HG02885 (cell line): ENCODE measurements around the gene SPINT1.

ENCODE experiments used
- ATAC-seq: cut with Tn5 transposase; IDR thresholded peaks from one replicate; pipeline ENCODE4 v1.9.1; 2021; ENCODE audit warnings: mild to moderate bottlenecking; ENCODE audit not compliant: unreplicated experiment, poor library complexity

Gene SPINT1, protein sequence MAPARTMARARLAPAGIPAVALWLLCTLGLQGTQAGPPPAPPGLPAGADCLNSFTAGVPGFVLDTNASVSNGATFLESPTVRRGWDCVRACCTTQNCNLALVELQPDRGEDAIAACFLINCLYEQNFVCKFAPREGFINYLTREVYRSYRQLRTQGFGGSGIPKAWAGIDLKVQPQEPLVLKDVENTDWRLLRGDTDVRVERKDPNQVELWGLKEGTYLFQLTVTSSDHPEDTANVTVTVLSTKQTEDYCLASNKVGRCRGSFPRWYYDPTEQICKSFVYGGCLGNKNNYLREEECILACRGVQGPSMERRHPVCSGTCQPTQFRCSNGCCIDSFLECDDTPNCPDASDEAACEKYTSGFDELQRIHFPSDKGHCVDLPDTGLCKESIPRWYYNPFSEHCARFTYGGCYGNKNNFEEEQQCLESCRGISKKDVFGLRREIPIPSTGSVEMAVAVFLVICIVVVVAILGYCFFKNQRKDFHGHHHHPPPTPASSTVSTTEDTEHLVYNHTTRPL

DNA sequence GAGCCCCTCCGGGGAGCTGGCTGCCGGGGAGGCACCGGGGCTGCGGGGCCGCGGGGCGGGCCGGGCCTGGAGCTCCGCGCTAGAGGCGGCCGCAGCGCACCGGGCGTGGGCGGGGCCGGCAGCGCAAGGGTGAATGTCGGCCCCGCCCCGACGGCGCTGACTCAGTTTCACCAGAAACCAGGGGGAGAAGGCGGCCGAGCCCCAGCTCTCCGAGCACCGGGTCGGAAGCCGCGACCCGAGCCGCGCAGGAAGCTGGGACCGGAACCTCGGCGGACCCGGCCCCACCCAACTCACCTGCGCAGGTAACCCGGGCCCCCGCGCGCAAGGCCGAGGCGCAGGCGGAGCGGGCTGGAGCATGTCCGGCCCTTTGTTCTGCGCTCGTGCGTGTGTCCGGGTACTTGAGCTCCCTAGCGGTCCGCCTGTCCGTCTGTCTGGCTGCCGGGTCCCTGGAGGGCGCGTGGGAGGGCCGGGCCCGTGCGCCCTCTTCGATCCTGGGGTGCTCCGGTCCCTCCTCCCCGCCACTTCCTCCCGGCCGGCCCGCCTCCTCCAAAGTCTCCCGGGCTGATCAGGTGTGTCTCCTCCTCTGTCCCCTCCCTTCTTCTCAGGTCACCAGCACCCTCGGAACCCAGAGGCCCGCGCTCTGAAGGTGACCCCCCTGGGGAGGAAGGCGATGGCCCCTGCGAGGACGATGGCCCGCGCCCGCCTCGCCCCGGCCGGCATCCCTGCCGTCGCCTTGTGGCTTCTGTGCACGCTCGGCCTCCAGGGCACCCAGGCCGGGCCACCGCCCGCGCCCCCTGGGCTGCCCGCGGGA is at the start of gene SPINT1:
TSS of gene SPINT1 (plus strand) at position 164 of the 811 bp plus-strand sequence. CDS start at position 671, 507 bp downstream.
- no peak for ATAC-seq

DNA sequence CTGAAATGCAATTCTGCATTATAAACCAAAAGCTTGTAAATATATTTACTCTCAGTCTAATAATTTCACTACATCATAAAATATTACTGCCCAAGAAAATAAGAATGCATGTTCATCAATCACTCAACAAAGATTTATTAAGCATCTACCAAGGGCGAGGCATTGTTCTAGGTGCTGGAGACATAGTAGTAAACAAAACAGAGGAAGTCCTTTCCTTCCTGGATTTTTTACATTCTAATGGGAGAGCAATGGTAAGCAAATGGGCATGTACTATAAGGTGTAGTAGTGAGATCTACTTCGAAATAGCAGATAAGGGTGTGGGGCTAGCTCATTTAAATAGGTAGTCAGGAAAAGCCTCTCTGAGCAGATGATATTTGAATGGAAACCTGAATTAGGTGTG is 47.8 kb upstream of the SPINT1 start:
- no peak for ATAC-seq

DNA sequence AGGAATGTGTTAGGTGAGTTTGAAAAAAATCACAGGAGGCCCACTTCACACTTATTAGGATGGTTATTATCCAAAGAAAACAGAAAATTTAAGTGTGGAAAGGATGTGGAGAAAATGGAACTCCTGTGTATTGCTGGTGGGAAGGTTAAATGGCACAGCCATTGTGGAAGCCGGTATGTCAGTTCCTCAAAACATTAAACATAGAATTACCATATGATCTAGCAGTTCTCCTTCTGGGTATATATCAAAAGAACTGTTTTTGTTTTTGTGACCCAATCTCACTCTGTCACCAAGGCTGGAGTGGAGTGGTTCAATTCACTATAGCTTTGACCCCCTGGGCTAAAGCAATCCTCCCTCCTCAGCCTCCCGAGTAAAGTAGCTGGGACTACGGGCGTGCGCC is 47.3 kb upstream of the SPINT1 start:
- no peak for ATAC-seq

DNA sequence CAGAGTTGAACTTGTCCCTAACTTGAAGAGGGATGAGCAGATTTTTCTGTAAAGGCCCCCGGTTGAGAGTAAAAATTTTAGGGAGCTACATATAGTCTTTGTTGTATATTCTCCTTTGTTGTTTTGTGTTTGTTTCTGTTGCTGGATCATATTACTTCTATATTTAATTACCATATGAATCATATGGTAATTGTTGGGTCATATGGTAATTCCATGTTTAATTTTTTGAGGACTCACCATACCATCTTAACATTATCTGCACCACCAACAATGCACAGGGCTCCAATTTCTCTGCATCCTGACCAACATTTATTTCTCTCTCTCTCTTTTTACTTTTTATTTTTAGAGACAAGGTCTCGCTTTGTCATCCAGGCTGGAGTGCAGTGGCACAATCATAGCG is 44.3 kb upstream of the SPINT1 start:
- no peak for ATAC-seq

DNA sequence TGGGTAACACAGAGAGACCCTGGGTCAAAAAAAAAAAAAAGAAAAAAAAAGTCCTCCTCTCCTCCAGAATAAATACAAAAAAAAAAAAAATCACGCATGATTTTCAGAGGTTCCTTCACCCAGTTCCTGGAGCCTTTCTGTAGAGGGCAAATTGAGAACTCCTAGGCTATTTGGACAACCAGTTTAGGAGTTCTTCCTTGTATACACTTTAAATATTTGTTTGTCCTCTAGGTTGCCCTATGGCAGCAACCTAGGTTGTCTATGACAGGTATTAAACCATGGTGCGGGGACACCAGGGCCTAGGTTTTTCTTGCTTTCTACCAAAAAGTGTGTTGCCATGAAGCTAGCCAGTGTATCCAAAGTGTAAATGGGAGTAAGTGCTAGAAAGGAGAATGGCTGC is 40.8 kb upstream of the SPINT1 start:
- no peak for ATAC-seq

DNA sequence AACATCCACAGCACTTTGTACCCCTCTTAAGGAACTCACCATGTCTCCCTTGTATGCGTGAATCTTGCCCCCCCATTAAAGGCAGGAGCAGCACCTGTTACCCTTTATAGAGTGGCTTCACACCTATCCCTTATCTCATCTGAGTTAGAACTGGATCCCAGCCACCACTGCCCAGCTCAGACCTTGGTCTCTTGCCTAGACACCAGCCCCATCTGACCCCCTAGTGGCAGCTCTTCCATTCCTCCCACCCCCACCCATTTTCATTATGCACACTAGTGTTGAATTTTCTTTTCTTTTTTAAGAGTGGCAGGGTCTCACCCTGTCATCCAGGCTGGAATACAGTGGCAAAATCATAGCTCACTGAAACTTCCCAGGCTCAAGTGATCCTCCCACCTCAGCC is 40.2 kb upstream of the SPINT1 start:
- ATAC-seq: no peak

DNA sequence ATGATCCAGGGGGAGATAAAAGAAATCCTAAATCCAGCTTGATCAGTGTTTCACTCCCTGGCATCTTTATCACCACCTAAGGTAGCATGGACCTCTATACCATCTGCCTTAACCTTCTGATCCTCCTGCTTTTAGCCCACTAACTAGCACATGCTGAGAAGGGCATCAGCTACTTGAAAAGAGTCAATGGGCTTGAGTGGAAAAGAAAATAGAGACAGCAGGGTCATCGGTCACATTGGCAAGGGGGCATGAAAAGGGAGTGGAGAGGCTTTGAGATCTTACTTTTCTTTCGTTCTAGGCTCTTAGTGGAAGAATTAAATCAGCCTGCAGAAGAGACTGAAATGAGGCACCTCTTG is 37.2 kb upstream of the SPINT1 start:
- no peak for ATAC-seq

DNA sequence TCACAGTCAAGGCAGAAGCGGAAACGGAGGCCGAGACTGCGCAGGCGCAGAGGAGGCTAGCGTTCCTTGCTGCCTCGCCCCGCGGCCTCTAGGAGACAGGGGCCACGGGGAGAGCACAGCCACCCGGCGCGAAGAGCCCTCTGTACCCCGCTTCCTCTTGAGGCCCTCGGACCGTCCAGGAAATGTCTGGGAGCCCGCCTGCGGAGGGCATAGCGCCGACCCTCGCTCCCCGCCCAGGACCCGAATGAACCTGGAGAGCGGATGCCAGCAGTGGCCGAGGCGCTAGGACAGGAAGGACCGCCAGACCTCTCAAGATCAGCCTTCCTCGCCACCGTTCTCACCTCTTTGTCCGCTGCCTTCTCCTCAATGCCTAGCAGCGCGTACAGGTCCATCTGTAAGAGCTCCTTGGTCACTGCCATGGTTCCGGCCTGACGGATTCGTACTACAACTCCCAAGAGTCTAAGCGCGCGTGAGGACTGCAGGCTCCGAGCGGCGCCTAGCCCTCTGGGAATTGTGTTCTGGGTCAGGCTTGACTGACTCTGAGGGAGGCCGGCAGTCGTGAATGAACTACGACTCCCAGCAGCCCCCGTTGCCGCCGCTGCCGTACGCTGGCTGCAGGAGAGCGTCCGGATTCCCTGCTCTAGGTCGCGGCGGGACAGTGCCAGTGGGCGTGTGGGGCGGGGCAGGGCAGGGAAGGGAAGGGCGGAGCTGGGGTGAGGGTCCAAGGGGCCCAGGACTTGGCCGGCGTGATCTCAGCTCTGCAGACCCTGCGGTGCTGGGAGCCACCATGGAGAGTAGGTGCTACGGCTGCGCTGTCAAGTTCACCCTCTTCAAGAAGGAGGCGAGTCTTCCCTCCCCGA is 36.6 kb upstream of the SPINT1 start, which contains the start of the genes DNAJC17 and ZFYVE19:
TSS of gene DNAJC17 (minus strand) at position 446 of the 860 bp plus-strand sequence. CDS start at position 419, 27 bp downstream.
TSS of gene ZFYVE19 (plus strand) at position 62 of the 860 bp plus-strand sequence. CDS start at position 563, 501 bp downstream.
- ATAC-seq: peak; percentile 94

DNA sequence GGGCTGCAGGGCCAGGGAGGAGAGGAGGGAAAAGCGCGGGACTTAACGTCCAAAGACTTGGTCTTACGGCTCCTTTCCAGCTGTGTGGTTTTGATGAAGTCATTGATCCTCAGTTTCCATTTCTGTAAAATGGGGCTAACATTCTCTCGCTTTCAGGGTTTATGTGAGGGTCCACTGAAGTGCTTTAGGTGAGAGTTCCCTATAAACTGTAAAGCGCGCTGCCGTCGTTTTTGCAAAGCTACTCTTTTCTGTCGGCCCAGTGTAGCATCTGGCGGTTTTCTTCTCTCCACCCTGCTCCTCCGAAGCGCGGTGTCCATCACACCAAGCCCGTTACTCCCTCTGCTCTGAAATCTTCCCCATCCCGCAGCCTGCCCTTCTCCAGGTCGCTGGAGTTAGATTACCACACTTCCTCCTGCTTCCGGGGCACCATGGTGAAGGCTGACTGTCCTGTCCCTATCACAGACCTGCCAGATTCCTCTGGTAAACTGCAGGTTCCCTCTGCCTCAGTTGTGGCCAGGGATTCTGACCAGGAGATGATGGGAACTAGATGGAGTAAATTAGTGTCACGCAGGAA is 35.9 kb upstream of the SPINT1 start:
- ATAC-seq: no peak

DNA sequence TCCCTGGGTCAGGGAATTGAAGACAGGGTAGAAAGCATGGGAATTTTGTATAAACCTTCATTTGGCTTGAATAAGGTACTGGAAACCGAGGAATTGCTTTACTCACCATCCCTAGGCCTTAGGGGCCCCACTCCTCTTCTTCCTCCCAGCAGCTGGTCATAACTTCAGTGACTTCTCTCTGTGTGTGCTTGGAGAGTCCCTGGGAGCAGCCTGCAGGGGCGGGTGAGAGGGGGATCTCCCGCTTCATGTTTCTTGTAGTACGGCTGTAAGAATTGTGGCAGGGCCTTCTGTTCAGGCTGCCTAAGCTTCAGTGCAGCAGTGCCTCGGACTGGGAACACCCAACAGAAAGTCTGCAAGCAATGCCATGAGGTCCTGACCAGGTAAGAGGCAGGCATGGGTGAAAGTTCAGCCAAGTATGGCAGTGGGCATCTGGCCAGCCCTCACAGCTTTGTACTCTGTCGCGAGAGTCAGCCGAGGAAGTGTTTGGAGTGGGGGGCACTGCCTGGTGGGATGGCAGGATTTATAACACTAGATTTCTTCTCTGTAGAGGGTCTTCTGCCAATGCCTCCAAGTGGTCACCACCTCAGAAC is 34.9 kb upstream of the SPINT1 start:
- no peak for ATAC-seq

DNA sequence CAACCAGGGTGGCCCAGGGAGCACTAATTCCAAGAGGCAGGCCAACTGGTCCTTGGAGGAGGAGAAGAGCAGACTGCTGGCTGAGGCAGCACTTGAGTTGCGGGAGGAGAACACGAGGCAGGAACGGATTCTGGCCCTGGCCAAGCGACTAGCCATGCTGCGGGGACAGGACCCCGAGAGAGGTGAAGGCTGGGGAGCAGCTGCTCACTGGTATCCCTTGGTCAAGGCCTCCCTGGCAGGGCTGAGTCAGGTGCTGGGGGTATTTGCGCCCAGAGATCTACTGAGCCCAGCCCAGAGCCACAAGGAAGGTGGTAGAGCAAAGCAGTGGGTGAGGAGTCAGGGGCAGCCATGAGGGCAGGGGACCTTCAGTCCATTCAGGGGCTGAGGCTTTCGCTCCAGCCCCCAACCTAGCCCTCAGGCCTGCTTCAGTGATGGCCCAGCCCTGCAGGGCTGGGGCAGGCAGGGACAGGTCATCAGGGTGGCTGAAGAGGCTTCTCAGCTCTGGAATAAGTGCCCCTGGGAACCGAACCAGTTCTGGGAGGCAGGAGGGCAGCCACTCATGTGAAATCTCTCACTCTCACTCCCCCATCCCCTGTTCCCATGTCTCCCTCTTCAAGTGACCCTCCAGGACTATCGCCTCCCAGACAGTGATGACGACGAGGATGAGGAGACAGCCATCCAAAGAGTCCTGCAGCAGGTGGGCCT is 31.0 kb upstream of the SPINT1 start:
- no peak for ATAC-seq

DNA sequence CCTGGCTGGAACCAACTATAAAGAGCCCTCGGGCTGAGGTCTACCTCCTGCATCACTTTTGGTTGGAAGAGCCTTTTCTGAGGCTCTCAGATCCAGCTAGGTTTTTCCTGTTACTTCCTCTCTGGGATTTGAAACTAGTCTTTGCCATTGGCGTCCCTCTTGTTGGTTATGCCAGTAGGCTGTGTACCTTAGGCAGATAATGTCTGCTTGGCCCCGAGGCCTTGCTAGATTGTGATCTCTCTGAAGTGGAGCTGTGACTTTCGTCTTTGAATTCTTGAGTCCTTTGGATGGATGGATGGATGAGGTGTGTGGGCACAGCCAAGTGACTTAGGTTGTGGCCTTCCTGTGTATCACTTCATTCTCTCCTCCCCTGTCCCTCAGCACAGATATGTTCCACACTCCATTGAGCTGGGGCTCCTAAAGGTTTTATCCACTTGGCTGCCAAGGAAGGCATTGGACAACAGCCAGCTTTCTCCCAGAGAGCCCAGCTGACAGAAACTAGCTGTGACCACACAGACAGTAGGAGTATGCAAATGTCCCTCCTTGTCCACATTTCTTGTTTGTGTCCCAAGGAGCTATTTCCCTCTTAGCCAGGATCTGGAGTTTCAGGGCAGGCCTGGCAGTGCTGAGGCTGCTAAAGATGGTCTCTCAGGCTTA is 28.7 kb upstream of the SPINT1 start:
- no peak for ATAC-seq

DNA sequence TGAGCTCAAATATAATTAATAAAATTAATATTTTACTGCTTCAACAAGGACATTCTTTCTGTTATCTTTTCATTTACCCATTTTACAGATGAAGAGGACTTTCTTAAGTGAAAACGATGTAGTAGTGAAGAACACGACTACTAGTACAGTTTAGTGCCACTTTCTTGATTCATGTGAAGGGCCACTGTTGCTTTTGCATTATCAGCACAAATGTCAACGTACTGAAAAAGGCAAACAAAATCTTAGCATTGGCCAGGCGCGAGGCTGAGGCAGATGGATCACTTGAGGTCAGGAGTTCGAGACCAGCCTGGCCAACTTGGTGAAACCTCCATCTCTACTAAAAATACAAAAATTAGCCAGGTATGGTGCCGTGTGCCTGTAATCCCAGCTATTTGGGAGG is 24.8 kb upstream of the SPINT1 start:
- no peak for ATAC-seq

DNA sequence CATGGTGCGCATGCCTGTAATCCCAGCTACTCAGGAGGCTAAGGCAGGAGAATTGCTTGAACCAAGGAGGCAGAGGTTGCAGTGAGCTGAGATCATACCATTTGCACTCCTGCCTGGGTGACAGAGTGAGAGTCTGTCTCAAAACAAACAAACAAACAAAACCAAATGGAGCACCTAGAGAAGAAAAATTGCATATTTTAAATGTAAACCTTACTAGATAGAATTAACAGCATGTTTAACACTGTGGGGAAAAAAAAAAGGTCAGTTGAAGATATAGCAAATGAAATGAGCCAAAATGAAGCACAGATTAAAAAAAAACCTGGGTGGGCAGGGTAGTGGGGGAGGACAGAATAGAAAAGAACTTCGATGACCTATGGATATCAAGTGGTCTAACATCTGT is 22.7 kb upstream of the SPINT1 start:
- no peak for ATAC-seq

DNA sequence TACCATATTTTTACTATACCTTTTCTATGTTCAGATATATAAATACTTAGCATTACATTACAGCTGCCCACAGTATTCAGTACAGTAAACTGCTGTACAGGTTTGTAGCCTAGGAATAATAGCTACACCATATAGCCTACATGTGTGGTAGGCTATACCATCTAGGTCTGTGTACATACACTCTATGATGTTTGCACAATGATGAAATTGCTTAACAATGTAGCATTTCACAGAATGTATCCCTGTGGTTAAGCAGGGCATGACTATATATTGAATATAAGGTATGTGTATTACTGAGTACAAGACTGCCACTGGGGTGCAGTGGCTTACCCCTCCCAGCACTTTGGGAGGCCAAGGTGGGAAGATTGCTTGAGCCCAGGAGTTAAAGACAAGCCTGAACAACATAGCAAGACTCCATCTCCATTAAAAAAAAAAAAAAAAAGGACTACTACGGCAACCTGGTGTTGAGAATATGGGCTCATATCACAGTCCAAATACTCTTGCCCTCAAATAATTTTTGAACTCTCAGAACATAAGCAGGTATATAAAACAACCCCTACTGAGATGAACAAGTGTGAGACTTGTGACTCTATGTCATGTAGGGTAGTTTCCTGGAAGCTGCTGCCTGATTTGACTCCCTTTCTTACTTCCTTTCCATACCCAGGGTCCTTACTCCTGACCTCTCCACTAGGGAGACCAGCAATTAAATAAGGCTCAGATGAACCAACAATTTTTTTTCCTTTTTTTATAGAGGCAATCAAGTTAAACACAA is 20.1 kb upstream of the SPINT1 start:
- no peak for ATAC-seq

DNA sequence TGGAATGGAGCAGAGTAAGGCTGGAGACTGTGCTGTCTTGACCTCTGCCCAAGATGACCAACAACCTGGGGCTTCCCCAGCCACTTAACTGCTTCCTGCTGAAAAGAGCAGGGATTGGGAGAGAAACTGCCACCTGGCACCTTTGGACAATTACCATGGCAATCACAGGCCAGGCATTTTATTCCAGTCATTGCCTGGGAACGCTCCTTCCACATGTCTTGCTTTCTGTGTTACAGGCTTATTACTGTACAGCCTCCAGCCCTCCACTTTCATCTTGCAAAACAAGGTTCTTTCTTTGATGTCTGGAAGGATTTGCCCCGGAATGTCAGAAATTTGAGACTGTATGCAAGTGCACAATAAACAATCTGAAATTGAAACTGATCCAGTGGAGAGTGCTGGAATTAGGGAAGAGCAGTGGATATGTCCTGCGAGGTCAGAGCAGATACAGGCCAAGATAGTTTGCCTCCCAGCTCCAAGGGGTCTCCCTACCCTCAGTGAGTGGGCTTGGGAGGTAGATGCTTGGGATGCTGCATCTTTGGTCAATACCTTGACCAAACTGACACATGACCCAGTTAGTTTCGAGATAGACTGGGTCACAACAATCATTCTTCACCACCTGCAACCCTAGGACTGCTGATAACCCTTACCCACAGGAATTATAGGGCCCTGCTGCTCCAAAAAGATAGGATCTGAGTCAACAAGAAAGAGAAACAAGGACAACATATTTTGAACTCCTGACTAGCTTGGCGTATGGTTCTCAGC is 18.0 kb upstream of the SPINT1 start:
- ATAC-seq: no peak
